ENCODE data around the gene TSC2.
"Not testable (repeated sequence)": the region's sequence is repeated elsewhere in the genome, so short reads cannot be mapped to it uniquely, and the experiment has no call there.

The TSC2 gene

DNA sequence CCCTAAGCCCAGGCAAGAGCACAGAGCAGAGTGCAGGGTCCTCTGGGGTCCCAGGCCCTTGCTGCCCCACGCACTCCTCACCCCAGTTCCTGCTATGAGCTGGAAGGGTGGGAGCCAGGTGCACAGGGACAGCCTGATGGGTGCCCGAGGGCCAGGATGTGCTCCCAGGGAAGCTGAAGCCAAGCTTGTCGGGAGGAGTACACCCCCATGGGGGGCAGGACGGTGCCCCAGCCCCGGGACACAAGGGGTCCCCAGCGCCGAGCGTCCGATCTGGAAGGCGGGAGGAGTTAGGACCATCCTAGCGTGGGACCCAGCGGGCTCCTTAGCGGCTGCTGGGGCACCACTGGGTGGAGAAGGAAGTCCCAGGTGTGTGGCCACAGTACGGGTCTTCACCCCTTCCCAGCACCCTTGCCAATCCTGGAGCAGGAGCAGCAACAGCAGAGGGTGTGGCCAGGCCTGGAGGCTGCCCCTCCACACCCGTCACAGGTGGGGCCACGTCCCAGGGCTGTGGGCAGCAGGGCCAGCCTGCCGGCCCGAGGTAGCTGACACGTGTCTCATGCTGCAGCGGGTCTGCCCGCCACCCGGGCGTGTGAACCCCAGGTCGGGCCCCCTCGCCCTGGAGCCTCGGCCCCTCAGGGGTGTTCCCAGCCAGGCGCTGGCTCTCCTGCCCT, 76.1 kb downstream of the TSC2 start:
- not testable (repeated sequence) for DNase-seq (ENCODE audit: low spot score)

DNA sequence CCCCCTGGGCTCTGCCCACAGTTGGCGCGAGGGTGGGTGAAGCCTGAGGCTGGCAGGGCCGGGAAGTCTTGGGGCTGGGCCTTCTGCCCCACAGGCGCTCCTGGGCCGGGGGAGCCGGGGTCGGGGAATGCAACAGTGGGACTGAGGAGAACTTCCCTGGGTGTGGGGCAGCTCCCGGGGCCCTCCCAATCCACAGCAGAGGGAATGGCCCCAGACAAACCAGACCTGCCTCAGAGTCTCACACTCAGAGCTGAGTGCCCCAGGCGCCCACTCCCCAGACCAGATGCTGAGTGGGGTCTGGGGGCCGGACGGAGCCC, 76.5 kb downstream of the TSC2 start:
- not testable (repeated sequence) for DNase-seq (ENCODE audit: low spot score)

DNA sequence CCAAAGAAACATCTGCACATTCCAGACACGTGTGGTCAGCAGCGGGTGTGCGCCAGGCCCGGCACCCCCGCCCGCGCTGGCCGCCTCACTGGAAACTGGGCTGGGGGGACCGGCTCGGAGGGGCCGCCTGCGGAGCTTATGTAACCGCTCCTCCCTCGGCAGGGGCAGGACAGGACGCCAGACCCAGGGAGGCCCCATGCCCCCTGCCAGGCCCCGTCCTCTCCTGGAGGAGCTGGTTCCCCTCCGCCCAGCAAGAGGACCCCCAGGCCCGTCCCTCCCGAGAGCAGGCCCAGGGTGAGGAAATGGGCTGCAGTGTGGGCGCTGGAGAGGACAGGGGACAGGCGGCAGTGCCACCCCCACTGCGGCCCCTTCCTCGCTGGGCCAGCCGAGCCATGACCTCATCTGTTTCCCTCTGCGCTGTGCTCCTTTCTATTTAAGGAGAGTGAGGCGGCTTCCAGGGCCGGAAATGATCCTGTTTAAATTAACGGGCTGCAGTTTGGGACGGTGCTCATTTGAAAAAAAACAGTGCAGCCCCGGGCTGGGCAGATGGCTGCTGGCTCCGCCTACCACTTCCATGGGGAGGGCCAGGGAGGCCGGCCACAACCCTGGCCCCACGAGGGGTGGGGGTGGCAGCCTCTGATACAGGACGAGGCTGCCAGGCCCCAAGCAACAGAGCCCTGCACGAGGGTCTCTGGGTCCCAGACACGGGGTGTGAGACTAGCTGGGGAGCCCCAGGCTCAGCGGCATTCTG, 77.1 kb downstream of the TSC2 start:
- DNase-seq (ENCODE audit: low spot score), result not testable (repeated sequence)

DNA sequence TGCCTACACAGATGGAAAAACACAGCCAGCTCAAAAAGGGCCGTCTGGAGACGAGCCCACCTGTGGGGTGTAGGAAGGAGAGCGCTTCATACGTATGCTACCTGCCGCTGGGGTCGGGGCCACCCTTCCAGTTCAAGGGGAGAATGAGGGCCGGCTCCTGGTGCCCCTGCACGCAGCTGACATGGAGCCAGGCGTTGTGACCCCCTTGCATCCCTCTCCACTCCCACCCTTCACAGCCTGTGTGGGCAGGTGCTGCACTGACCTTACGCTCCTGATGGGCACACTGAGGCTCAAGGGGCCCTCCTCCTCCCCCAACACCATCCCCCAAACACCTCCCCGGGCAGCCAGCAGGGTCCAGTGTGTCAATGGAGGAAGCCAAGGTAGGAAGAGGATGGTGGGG, 77.8 kb downstream of the TSC2 start:
- not testable (repeated sequence) for DNase-seq (ENCODE audit: low spot score)

DNA sequence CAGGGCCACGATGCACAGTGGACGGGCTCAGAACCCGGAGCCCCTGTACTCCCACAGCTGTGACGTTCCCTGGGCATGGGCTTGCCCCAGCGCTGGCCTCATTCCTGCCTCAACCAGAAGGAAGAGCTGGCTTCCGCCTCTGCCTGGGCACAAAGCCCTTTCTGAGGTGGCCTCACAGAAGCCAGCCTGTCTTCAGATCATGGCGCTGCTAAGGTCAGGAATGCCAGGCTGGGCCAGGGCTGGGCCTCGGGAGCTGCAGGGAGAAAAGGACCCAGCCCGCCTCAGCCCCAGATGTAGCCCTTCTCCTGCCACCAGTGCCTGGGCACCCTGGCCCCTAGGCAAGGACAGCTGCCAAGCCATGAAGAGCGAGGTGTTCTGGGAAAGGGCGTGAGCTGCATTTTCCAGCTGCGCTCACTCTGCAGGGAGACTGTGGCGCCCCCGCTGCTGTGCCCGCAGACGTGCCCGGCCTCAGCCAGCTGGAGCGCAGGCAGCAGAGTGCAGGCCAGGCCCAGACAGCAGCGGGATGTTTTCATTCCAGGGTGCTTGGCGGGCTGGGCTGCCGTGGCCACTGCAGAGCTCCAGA, 78.5 kb downstream of the TSC2 start:
- not testable (repeated sequence) for DNase-seq (ENCODE audit: low spot score)

DNA sequence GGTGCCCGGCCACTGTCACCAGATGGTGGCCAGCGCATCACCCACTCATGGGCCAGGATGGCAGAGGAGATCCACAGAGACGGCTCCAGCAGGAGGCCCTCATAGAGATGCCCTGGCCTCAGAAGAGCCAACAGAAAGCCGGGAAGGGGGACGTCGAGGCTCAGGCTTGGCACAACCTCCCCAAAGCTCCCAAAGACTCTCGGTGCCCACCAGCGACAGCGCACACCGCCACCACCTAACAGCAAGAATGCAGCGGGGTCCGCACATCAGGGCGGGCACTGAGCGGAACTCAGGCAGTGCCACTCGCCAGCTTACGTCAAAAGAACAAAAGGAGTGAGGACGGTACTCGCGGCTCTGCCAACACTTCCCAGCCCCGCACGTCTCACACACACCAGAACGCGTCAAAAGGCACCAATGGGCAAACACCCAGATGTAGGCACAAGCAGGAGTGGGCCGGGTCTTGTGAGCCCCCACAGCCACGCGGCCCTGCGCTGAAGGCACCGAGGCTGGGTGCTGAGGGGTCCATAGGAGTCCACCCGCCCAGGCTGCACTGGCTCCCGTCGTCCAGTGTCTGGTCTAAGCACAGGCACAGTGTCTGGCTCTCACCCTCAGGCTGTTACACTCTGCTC, 79.3 kb downstream of the TSC2 start:
- not testable (repeated sequence) for DNase-seq (ENCODE audit: low spot score)

DNA sequence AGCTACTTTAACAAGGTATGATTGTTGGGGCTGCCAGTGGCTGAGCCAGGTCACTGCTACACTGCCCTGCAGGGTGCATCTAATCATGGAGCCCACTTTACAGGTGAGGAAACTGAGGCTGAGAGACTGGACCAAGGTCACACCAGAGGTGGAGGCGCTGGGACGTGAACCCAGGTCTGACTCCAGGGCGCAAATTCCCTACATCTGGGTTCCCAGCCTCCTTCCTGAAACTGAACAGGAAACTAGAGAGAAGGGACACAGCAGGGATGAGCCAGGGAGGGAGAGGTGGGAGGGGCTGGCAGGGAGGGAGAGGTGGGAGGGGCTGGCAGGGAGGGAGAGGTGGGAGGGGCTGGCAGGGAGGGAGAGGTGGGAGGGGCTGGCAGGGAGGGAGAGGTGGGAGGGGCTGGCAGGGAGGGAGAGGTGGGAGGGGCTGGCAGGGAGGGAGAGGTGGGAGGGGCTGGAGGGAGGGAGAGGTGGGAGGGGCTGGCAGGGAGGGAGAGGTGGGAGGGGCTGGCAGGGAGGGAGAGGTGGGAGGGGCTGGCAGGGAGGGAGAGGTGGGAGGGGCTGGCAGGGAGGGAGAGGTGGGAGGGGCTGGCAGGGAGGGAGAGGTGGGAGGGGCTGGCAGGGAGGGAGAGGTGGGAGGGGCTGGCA, 80.0 kb downstream of the TSC2 start:
- not testable (repeated sequence) for DNase-seq (ENCODE audit: low spot score)

DNA sequence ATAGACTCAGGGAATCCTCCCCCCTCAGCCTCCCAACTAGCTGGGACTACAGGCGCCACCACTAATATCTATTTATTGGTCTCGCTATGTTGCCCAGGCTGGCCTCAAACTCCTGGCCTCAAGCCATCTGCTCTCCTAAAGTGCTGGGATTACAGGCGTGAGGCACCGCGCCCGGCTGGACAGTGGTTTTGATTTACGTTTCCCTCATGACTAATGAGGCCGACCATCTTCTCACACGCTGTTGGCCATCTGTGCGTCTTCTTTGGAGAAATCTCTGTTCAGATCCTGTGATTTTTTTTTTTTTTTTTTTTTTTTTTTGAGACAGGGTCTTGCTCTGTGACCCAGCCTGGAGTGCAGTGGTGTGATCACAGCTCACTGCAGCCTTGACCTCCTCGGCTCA, 81.5 kb downstream of the TSC2 start:
- DNase-seq (ENCODE audit: low spot score), result not testable (repeated sequence)

DNA sequence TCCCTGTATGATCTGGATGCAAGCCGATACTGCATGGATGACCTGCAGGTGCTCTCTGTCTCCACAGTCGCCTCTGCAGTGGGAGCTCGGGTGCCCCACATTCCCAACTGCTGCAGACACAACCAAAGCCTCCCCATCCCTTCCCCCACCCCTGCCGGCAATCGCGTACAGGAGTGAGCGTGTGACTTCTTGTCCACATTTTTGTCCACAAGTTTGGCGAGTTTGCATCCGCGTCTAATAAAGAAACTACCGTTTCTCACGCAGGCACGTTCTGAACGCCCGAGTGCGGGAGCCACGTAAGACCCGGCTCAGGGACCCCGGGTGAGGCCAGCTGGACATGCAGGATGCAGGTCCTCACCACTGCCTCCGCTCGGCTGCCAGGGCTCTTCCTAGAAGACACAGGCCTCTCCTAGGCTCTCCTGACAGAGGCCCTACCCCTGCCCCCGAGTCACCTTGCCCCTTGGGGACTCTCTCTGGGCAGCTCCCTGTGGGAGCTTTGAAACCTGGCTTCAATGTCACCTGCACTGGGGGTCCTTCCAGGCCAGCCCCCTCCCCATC, 82.2 kb downstream of the TSC2 start:
- DNase-seq (ENCODE audit: low spot score), result not testable (repeated sequence)

DNA sequence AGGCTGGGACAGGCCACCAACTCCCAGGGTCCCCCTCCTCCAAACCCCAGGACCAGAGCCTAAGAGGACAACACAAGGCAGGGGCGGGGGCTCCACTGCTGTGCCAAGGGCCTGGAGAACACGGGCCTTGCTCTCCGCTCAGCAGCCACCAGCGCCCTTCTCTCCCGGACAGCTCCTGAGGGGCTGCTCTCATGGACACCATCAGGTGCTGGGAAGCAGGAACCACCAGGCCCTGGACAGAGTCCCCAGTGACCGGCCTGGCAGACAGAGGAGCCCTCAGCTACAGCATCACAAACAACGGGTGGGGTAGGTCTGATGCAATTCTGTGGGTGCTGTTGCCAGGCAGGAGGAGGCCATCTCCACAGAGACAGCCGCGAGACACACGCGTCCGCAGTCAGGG, 86.0 kb downstream of the TSC2 start:
- DNase-seq (ENCODE audit: low spot score), result not testable (repeated sequence)

DNA sequence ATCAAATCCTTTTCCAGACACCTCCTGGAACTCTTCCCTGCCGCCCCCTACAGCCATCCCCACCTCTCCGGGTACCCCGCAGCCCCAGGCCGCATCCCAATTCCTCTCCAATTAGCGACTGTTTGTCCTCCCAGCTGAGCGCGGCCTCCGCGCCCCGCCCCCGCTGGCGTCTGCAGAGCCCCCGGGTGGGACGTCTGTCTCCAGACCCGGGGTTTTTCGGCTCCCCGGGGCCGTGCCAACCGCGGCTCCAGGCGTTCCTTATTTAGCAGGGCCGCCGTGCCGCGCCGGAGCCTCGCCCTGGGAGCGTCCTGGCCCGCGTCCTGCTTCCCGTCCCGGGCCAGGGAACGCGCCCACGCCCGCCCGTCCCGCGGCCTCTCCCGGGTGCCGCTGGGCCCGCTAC, 87.3 kb downstream of the TSC2 start:
- DNase-seq (ENCODE audit: low spot score), result not testable (repeated sequence)

DNA sequence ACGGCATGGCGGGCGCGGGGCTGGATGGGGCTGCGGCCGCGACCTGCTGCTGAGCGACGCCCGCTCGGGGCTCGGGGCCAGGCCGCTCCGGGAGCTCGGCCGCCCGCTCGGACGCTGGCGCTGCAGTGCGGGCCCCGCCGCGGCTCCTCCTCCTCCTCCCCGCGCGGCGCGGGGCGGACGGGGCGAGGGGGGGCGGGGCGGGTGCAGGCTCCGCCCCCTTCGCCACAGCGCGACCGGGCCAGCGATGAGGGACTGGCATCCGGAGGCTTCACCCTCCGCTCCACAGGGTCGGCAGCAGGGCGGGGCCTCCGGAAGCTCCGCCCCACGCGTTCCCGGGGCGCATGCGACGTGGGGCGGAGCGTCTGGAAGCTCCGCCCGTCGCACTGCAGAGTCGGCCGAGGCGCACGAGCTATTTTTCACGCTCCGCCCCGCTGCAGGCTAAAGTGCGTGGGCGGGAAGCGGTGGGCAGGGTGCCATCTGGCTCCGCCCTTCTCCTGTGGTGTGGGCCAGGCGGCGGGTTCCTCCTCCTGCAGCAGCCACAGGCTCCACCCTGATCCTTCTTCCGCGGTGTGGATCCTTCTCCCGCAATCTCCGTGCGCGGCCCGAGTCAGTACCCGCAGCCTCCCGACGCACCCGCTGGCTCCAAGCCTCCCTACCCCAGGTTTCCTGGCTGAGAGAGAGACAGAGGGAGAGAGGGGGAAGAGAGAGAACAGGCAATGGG, 88.1 kb downstream of the TSC2 start, which contains the start of gene PKD1:
Gene PKD1, minus strand, starts transcription at position 129 of the 721 bp plus-strand sequence. CDS start 209 bp downstream, outside the sequence.
- peak; percentile 68 for DNase-seq (ENCODE audit: low spot score)

Measured in D341Med (cell line).